HG03575 (cell line): ENCODE measurements around the gene GABRQ.

ENCODE experiments used
- ATAC-seq: cut with Tn5 transposase; IDR thresholded peaks from one replicate; pipeline ENCODE4 v1.9.1; 2021; ENCODE audit not compliant: unreplicated experiment, insufficient number of reproducible peaks, low FRiP score; ENCODE audit errors: extremely low read depth

The GABRQ gene

GRCh38 chrX:152637649-152638442 lies at the start of gene GABRQ:
TSS of gene GABRQ (plus strand) at chrX:152637895. CDS start at chrX:152638203, 308 bp downstream.
- ATAC-seq, result no peak

- ATAC-seq, result no peak
Measured at GRCh38 chrX:152588206-152588605, 49.5 kb upstream of the GABRQ start.

- ATAC-seq, result no peak
Measured at GRCh38 chrX:152600853-152601633, 36.7 kb upstream of the GABRQ start.

GRCh38 chrX:152601848-152602616 lies 35.7 kb upstream of the GABRQ start:
- no peak for ATAC-seq

GRCh38 chrX:152614791-152615190 lies 22.9 kb upstream of the GABRQ start:
- no peak for ATAC-seq

DNA sequence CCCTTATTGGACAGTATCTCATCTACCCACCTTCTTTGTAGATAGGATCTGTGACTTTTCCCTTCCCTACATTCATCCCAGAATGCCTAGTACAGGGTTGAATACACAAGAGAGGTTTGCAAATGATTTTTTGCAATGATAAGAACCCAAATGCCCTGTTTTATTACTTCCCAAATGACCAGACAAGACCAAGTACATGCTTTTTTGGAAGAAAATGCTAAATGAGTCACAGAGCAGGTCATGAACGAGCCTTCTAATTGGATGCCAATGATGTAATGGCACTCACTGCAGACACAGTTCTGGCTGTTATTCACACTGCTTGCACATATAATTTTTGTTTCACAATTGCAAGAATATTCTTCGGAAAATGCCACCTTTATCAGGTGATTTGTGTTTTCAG lies 17.8 kb upstream of the GABRQ start:
- no peak for ATAC-seq

DNA sequence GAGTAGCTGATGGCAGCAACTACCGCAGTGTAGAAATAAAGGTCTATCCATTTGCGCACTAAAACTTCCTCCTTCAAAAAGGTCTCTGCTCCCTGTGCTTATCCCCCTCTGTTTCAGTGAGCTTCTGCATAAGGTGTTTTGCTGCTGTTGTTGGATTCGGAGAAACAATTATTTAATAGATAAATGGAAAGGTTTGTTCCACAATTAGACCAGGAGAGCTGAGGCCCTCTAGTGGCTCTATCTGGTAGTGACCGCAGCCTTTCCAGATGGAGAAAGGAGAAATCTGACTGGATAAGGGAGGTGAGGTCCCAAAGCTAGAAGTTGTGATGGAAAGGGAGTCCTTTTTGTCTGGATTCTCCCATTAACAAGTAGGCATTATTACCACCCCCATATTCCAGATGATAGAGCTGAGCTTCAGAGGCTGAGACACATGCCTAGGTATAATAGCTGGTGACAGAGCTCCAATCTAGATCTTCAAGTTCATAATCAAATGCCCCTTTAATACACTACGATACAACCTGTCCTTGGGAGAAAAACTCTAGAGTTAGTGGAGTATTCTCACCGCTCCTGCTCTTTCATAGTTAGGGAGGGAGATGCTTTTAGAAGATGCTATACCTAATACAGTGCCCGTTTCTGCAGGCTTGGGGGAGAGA lies 5.1 kb upstream of the GABRQ start:
- no peak for ATAC-seq

- ATAC-seq, result no peak
Measured at GRCh38 chrX:152635941-152636340, 1.8 kb upstream of the GABRQ start.

- no peak for ATAC-seq
Measured at GRCh38 chrX:152638443-152638904, 779 bp downstream of the GABRQ start.

DNA sequence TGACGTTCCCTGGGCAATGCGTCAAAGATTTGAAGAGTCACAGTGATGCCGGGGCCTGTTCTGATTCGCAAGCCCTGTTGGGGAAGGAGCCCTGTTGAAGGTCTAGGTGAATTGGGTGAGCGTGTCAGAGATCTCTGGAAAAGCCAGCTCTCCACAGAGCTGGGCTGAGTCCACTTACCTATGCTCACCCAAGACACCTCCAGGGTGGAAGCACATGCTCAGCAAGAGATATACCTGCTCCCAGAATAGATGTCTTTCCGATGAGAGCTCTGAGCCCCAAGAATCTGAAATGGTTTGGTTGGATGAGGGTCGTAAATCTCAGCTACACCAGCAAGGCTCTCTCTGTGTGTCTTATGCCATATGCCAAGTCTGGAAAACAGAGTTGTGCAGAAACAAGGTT lies 1.7 kb downstream of the GABRQ start:
- ATAC-seq, result no peak

DNA sequence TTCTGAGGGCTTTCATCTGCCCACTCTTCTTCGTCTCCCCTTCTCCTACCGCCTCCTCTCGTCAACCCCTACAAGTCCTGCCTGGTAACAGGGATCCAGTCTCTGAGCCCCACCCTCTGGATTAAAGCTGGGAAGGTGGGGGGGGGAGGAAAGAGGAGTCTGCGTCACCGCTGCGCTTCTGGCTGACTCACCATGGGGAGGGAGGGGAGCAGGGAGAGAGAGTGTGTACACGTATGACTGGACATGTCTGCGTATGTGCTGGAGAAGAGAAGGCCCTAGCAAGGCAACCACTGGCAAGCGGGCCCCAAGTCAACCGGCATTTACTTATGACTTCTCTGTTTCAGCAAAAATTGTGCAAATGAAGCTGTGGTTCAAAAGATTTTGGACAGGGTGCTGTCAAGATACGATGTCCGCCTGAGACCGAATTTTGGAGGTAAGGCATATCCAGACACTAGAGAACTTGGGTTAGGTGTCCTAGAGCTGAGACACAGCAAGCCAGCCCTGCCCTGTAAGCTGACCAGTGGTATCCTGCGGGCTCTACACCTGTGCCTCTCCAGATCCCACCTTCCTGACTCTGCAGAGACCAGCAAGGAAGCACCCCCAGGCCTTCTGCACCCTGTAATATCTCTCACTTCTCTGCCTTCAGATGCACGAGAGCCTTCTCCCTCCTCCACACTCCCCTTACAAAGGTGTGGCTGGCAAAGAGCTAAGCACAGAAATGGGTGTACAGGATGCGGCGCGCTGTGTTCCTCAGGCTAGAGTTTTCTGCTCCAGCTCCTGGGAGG lies 2.5 kb downstream of the GABRQ start:
- ATAC-seq, result no peak

- no peak for ATAC-seq
Measured at GRCh38 chrX:152641256-152641875, 3.7 kb downstream of the GABRQ start.

DNA sequence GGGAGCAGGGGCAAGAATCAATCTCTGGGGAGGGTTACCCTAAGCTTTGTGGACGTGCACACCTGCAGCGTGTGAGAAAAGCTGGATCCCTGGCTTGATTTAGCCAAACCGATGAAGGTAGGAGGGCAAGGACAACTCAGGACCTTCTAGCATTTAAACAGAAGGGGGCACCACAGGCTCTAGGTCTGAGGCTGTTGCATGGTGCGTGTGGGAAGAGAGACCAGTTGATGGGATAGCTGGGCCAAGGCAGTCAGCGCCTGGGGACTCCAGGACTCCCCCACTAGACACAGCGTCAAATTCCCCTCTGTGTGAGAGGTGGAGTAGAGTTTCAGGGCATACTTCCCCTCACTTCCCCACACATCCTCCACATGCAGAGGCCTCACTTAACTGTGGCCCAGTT lies 4.3 kb downstream of the GABRQ start:
- no peak for ATAC-seq

GRCh38 chrX:152642931-152643564 lies 5.4 kb downstream of the GABRQ start:
- ATAC-seq, result no peak

DNA sequence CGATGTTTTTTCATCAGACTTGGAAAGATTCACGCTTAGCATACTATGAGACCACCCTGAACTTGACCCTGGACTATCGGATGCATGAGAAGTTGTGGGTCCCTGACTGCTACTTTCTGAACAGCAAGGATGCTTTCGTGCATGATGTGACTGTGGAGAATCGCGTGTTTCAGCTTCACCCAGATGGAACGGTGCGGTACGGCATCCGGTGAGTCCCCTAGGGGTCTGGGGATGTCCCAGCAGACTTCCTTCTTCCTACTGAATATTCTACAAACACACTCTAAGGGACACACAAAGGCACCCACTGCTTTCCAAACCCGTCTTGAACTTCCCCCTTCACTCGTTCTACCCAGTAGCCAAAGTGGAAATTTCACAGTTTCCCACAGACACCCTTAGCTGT lies 9.3 kb downstream of the GABRQ start:
- no peak for ATAC-seq

GRCh38 chrX:152647978-152648377 lies 10.3 kb downstream of the GABRQ start:
- no peak for ATAC-seq

GRCh38 chrX:152652060-152652459 lies 14.4 kb downstream of the GABRQ start:
- no peak for ATAC-seq
